Omental fat pad (tissue), 4 donors: ENCODE data around the gene DUS2. TPM values are rescaled to one million over a fixed set of nuclear protein-coding genes. Genes with fewer than 3 reads are reported as not detected.
A peak's percentile ranks its signal among the peaks of the same experiment; 100 is the strongest.

Experiments used
- ATAC-seq: fragments of 150-250 bp; one replicate; pipeline ENCODE4 v1.9.1; 2016; ENCODE audit warnings: mild to moderate bottlenecking, moderate library complexity; ENCODE audit not compliant: low FRiP score
- DNase-seq: peaks from one replicate; pipeline ENCODE4 v3.0.0-alpha.2; 2019; ENCODE audit warnings: low spot score
- CTCF ChIP-seq, 3 donors: fragments of 450-650 bp; IDR thresholded peaks; one replicate each; pipeline ENCODE4 v1.5.1; 2016 to 2017; ENCODE audit warnings: antibody characterized with exemption in 3 of 3, mild to moderate bottlenecking in 3 of 3, moderate library complexity in 2 of 3
- total RNA-seq, 4 donors: library from RNA; depleted of rRNA; stranded (reverse); fragments of >200 nt; gene quantifications; one replicate each; pipeline ENCODE4 v1.1.0, GENCODE V29; 2016

DUS2 gene
- total RNA-seq, 4 donors from 2014 or later = 6.7 to 17.9 (median 10.2) TPM

- no peak for ATAC-seq
- no peak for TF ChIP-seq CTCF (IDR thresholded peaks at IDR 0.05)
- DNase-seq = no peak
These were observed 48.4 kb downstream of the DUS2 start for GRCh38 chr16:68071518-68071901.

- TF ChIP-seq CTCF (IDR thresholded peaks at IDR 0.05) = no peak
- DNase-seq = no peak
- peak; percentile 91 for ATAC-seq
These were observed 49.1 kb downstream of the DUS2 start for GRCh38 chr16:68072038-68072695.

GRCh38 chr16:68073902-68074760, 51.0 kb downstream of the DUS2 start:
- DNase-seq (no peak), ATAC-seq (no peak)
- no peak for TF ChIP-seq CTCF (IDR thresholded peaks at IDR 0.05)

- no peak for TF ChIP-seq CTCF (IDR thresholded peaks at IDR 0.05)
- ATAC-seq (no peak), DNase-seq (no peak)
These were observed 51.9 kb downstream of the DUS2 start for GRCh38 chr16:68074850-68075555.

- ATAC-seq (no peak), DNase-seq (no peak)
- TF ChIP-seq CTCF (IDR thresholded peaks at IDR 0.05) = no peak
These were observed 52.9 kb downstream of the DUS2 start for GRCh38 chr16:68075980-68076379.

- ATAC-seq = no peak
- no peak for TF ChIP-seq CTCF (IDR thresholded peaks at IDR 0.05)
- DNase-seq = no peak
These were observed 53.5 kb downstream of the DUS2 start for GRCh38 chr16:68076560-68076959.
